ENCODE results near the gene PMP22.

Gene PMP22

GRCh38 chr17:15265131-15265530, at the start of gene PMP22:
PMP22 (minus strand) TSS chr17:15265326; CDS start chr17:15260727, 4,599 bp downstream.
- no peak for DNase-seq

- no peak for DNase-seq
Measured at GRCh38 chr17:15311996-15312395, 46.9 kb upstream of the PMP22 start.

- no peak for DNase-seq
Measured at GRCh38 chr17:15309793-15310192, 44.7 kb upstream of the PMP22 start.

GRCh38 chr17:15309236-15309635, 44.1 kb upstream of the PMP22 start:
- DNase-seq: no peak

GRCh38 chr17:15308758-15309157, 43.6 kb upstream of the PMP22 start:
- DNase-seq: no peak

- DNase-seq: no peak
Measured at GRCh38 chr17:15307710-15308111, 42.6 kb upstream of the PMP22 start.

GRCh38 chr17:15303851-15304250, 38.7 kb upstream of the PMP22 start:
- DNase-seq: no peak

GRCh38 chr17:15303268-15303667, 38.1 kb upstream of the PMP22 start:
- DNase-seq: no peak

- no peak for DNase-seq
Measured at GRCh38 chr17:15301845-15302244, 36.7 kb upstream of the PMP22 start.

GRCh38 chr17:15298176-15298575, 33.0 kb upstream of the PMP22 start:
- no peak for DNase-seq

- DNase-seq: no peak
Measured at GRCh38 chr17:15293558-15293957, 28.4 kb upstream of the PMP22 start.

- DNase-seq: no peak
Measured at GRCh38 chr17:15291674-15292361, 26.7 kb upstream of the PMP22 start.

GRCh38 chr17:15290605-15291004, 25.5 kb upstream of the PMP22 start:
- DNase-seq: no peak

GRCh38 chr17:15289285-15290183, 24.4 kb upstream of the PMP22 start:
- no peak for DNase-seq

- no peak for DNase-seq
Measured at GRCh38 chr17:15288859-15289258, 23.7 kb upstream of the PMP22 start.

GRCh38 chr17:15287538-15288267, 22.6 kb upstream of the PMP22 start:
- DNase-seq: no peak

- no peak for DNase-seq
Measured at GRCh38 chr17:15285466-15285865, 20.3 kb upstream of the PMP22 start.

GRCh38 chr17:15284537-15284936, 19.4 kb upstream of the PMP22 start:
- no peak for DNase-seq

- no peak for DNase-seq
Measured at GRCh38 chr17:15284107-15284506, 19.0 kb upstream of the PMP22 start.

GRCh38 chr17:15281909-15282308, 16.8 kb upstream of the PMP22 start:
- no peak for DNase-seq

GRCh38 chr17:15278924-15279477, 13.9 kb upstream of the PMP22 start:
- DNase-seq: no peak

- no peak for DNase-seq
Measured at GRCh38 chr17:15278380-15278779, 13.3 kb upstream of the PMP22 start.

GRCh38 chr17:15274017-15274416, 8.9 kb upstream of the PMP22 start:
- DNase-seq: no peak
